Right renal pelvis (tissue), 4 donors: ENCODE measurements around the gene SCOC. TPM values are rescaled to one million over a fixed set of nuclear protein-coding genes. Genes with fewer than 3 reads are reported as not detected.
"Not testable (repeated sequence)": the region's sequence is repeated elsewhere in the genome, so short reads cannot be mapped to it uniquely, and the experiment has no call there.

Experiments
- DNase-seq, 4 donors: peaks; one replicate each; pipeline ENCODE4 v3.0.0-alpha.2; 2013; ENCODE audit warnings: low read depth in 4 of 4, low spot score in 3 of 4, missing footprints in 1 of 4
- polyA plus RNA-seq, 4 donors: library from polyadenylated mRNA; unstranded; fragments of 120-200 nt; gene quantifications; one replicate each; pipeline ENCODE4 v1.2.1, GENCODE V29; 2013; ENCODE audit not compliant: insufficient read length in 4 of 4

The SCOC gene
- polyA plus RNA-seq, 4 donors, result 137 to 173 (median 170) TPM

DNA sequence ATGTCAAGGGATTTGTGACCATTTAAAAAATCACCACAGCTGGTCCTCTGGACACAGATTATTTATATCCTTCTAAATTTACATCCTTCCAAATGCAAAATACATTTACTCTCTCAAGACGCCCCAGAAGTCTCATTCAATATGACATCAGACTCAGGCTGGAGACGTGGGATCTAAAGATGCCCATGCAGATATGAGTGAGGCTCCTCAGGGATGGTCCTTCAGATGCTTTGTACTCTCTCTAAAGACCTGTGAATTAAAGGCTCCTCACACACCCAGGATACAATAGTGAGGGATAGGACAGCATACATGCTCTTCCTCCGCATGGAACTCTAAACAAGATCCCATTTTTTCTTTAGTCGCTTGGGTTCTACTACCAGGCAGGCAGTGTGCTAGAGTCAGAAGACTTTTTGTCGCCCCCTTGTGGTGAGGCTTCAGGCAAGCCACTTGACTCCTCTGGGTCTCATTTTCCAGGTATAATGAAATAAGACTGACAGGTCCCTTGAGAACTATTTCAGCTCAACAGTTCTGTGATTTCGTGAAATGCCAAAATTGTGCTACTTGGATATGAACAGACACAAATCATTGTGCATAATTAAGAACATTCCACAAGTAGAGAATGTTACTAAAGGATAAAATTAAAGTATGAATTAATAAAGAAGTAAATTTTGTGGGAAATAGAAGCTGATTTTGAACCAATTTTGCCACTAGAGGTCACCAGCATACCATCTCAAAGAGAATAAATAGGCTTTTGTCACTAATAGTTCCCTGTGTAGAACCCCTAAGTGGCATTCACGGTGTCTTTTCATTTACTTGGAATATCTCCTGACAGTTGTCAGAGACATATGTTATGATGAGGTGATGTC, 13.7 kb upstream of the SCOC start:
- DNase-seq, result peak in 3 of 4 donors; percentile 74 to 79 (median 77)

- DNase-seq, result no peak
Observed at GRCh38 chr4:140361099-140361498, 12.3 kb upstream of the SCOC start.

GRCh38 chr4:140363051-140363450, 10.4 kb upstream of the SCOC start:
- DNase-seq, result no peak

- no peak for DNase-seq
Observed at GRCh38 chr4:140363558-140363957, 9.9 kb upstream of the SCOC start.

DNA sequence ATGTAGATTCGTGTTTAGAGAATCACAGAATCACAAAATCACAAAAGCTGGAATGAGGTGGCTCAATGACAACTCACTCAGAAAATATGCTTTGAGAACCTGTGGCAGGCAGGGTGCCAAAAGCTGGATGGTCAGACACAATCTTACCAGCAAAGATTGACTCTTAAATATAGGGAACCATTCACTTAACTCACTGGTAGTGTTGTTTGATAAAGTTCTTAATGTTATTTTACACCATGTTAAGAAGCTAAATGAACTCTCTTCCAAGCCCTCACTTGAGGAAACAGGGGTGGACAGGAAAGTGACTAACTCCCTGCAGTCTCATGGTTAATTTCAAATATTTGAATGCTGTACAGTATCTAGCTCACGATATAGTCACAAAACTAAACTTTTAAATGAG, 5.7 kb upstream of the SCOC start:
- DNase-seq, result no peak

GRCh38 chr4:140368686-140369085, 4.8 kb upstream of the SCOC start:
- DNase-seq, result no peak

- no peak for DNase-seq
Observed at GRCh38 chr4:140372751-140373327, 607 bp upstream of the SCOC start.

DNA sequence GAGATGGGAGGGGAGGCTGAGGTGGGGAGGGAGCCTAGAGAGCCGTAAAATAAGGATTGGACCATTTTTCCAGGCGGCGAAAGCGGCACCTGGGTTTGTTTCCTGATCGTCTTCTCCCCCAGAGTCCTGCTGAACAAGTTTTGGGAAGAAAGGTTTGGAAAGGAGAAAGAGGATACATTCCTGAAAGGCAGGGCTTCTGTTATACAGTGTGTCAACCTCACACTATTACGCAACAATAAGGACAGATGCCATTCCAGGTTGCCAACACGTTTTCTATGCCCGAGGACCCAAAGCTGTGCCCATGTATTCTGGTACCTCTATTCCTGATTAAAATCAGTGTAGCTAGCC, 658 bp downstream of the SCOC start:
- DNase-seq, result no peak

GRCh38 chr4:140382732-140383131, 9.3 kb downstream of the SCOC start:
- no peak for DNase-seq

GRCh38 chr4:140388015-140388414, 14.6 kb downstream of the SCOC start:
- DNase-seq, result no peak

DNA sequence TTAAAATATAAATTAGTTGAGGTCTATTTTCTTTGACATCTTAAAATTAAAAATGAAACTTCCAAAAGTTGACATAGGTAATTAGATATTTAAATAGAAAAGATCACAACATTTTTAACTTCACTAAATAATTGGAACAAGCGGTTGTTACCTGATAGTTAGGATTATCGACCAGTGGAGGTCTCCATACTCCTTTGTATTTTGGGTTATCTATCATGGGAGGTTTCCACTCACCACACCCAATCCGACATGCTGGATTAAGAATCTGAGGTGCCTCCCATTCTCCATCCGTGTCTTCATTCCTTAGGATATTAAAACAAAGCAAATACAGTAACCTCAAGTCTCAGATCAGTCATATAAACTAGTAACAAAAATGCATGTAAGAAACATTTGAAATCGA, 22.2 kb downstream of the SCOC start:
- DNase-seq, result no peak

- DNase-seq, result no peak
Observed at GRCh38 chr4:140400111-140400510, 26.7 kb downstream of the SCOC start.

- DNase-seq, result no peak
Observed at GRCh38 chr4:140406292-140406691, 32.8 kb downstream of the SCOC start.

- DNase-seq, result no peak
Observed at GRCh38 chr4:140408974-140409373, 35.5 kb downstream of the SCOC start.

DNA sequence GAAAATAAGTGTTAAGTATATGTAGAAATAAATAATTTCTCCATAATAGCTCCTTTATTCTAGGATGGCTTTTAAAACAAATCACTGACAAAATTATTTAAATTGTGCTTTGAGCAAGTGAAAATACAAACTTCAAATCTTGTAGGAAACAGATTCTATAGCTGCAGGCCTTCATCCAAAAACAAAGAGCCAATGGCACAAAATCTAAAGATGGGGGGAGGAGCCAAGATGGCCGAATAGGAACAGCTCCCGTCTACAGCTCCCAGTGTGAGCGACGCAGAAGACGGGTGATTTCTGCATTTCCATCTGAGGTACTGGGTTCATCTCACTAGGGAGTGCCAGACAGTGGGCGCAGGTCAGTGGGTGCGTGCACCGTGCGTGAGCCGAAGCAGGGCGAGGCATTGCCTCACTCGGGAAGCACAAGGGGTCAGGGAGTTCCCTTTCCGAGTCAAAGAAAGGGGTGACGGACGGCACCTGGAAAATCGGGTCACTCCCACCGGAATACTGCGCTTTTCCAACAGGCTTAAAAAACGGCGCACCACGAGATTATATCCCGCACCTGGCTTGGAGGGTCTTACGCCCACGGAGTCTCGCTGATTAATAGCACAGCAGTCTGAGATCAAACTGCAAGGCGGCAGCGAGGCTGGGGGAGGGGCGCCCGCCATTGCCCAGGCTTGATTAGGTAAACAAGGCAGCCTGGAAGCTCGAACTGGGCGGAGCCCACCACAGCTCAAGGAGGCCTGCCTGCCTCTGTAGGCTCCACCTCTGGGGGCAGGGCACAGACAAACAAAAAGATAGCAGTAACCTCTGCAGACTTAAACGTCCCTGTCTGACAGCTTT, 39.9 kb downstream of the SCOC start:
- DNase-seq, result not testable (repeated sequence)

GRCh38 chr4:140423106-140423505, 49.7 kb downstream of the SCOC start:
- DNase-seq, result no peak

DNA sequence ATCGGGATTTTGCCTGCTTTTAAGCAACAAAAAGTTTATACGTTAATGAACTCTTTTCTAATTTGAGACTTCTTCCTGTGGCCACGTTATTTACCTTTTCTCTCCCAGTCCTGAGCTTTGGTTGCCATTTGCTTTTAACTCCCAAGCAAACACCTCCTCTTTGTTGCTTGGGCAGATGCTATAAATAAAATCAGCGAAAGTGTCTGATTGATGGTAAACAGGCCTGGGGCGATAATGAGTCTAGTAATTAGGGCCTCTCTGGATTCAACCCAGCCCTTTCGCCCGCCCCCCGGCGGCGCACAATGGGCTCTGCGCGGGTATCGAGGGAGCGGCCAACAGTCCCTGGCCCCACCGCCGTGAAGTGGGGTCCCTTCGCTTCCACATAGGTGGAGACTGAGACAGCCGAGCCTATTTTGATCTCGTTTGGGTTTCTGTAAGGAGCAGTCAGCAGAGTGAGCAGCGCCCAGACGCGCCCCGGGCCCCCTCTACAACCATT, 53.2 kb downstream of the SCOC start:
- DNase-seq, result peak in 3 of 4 donors; percentile 1 to 13 (median 8)

DNA sequence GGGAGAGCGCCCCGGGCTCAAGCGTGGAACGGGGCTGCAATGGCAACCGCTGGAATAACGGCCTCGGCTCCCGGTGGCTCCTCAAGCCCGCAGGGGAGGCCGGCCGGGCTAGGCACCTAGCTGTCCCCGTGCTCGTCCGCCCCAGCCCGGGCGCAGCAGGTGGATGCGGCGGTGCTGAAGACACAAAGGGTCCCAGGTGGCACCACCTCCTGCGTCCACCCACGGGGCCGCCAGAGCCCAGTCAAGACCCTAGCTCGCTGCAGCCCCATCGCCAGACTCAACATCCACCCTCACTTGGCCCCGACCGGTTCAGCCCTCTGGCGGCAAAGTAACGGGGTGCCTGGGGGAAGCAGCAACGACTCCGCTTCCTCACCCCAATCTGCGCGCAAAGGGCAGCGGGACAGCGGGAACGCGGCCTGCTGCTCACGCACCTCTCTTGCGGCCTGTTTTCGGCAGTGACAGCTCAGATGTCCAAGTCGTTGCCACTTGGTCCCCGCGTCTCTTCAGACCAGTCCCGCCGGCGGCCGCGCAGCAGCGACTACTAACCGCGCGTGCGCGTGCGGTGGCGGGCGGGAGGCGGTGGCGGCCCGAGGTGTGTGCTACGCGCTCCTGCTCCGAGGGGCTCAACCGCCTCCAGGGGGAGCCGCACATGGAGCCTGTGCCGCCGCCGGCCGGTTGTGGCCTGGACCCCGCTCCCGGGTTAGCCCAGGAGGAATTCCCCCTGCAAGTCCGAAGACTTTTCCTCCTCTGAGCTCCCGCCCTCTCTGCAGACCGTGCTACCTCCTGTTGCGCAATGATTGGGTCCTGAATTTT, 53.9 kb downstream of the SCOC start, which contains the start of gene CLGN:
TSS of gene CLGN (minus strand) at position 543 of the 813 bp plus-strand sequence. CDS start 14,570 bp downstream, outside the sequence.
- DNase-seq, result peak; percentile 60 to 72 (median 64)

DNA sequence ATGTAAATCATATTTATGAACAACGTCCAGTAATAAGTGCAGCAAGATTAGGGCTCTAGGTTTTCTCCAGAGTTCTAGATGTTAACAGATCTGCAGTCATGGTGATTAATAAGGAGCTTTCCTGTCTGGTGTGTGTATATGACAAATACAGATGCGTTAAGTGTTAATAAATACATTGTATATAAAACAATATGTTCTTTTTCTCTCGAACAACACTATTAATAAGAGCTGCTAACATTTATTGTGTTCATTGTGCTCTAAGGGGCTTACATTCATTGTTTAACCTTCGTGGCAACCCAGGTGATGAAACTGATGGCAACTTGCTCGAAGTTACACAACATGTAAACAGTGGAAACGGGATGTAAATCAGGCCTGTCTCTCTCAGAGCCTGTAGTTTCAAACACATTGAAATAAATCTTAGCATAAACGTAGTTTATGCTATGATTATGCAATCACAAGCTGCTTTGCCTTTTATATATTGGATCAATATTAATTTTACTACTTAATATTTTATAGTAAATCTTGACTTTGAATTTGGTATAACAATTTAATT, 54.5 kb downstream of the SCOC start:
- peak in 1 of 4 donors; percentile 0 for DNase-seq
